ENCODE results near the gene ACSS1.

- TF ChIP-seq YY1 (IDR thresholded peaks at IDR 0.05; ENCODE audit: insufficient read depth, insufficient read length) = no peak
- no peak for TF ChIP-seq ZNF274 (IDR thresholded peaks at IDR 0.05; ENCODE audit: low read depth, low read length)
These were observed 8.4 kb upstream of the ACSS1 start for GRCh38 chr20:25066386-25066785.
